ENCODE measurements around the gene APBB3. TPM values are rescaled to one million over a fixed set of nuclear protein-coding genes. Genes with fewer than 3 reads are reported as not detected.

The APBB3 gene
- total and polyA plus RNA-seq, 9 of the 15 experiments (the other 6 are each of a cell fraction or from before 2014, with no cell fraction given) = 0.17 to 24.3 (median 9.5) TPM

Small RNAs within 50 kb of the gene (microRNA-seq; reads per million reads assigned to microRNA genes)
- 0.27 reads per million for gene MIR6831 (ENCODE audit: borderline microRNAs expressed)

Small RNAs within 50 kb of the gene (small RNA-seq; reads per million reads assigned to genes)
- not detected for gene RF00279
- not detected for gene RF00443

Other genes with a start within 250 kb of the APBB3 start
Only the 7 nearest of the 19 such genes appear.
- gene EIF4EBP3, start 16.9 kb downstream of the APBB3 start, total RNA-seq (2014; rRNA removed) = 1.3 and 2.3 TPM in 2 replicates
- gene EIF4EBP3, start 16.9 kb downstream of the APBB3 start, total RNA-seq (2014; rRNA removed; fragmentation: Illumina TruSeq; extraction: Trizol) = 2.5 and 3.8 TPM in 2 replicates
- 0.72 and 1.3 TPM in 2 replicates for gene EIF4EBP3, start 16.9 kb downstream of the APBB3 start, total RNA-seq (2015; rRNA removed; fragmentation: Illumina TruSeq; extraction: Trizol)
- gene EIF4EBP3, start 16.9 kb downstream of the APBB3 start, total RNA-seq (2021) = 5.7 and 7.7 TPM in 2 replicates
- 3.1 and 4.7 TPM in 2 replicates for gene EIF4EBP3, start 16.9 kb downstream of the APBB3 start, polyA plus RNA-seq (2011; rRNA removed)
- 3.1 and 4.1 TPM in 2 replicates for gene EIF4EBP3, start 16.9 kb downstream of the APBB3 start, polyA plus RNA-seq (2014; fragmentation: Illumina TruSeq; extraction: Trizol)
- gene EIF4EBP3, start 16.9 kb downstream of the APBB3 start, polyA plus RNA-seq (2014; fragmentation: Nextera tagmentation; extraction: Ambion mirVana) = 1 to 10 TPM; 5.0 to 7.5 TPM
- gene EIF4EBP3, start 16.9 kb downstream of the APBB3 start, polyA plus RNA-seq (2014; rRNA removed) = 3.4 and 4.0 TPM in 2 replicates
- 45.0 and 58.1 TPM in 2 replicates for gene SRA1, start 7.1 kb downstream of the APBB3 start, total RNA-seq (2014; rRNA removed)
- 31.6 and 31.8 TPM in 2 replicates for gene SRA1, start 7.1 kb downstream of the APBB3 start, total RNA-seq (2014; rRNA removed; fragmentation: Illumina TruSeq; extraction: Trizol)
- gene SRA1, start 7.1 kb downstream of the APBB3 start, total RNA-seq (2015; rRNA removed; fragmentation: Illumina TruSeq; extraction: Trizol) = 30.5 and 35.2 TPM in 2 replicates
- 45.8 and 47.4 TPM in 2 replicates for gene SRA1, start 7.1 kb downstream of the APBB3 start, total RNA-seq (2021)
- gene SRA1, start 7.1 kb downstream of the APBB3 start, polyA plus RNA-seq (2011; rRNA removed) = 38.8 and 41.3 TPM in 2 replicates
- 43.6 and 49.5 TPM in 2 replicates for gene SRA1, start 7.1 kb downstream of the APBB3 start, polyA plus RNA-seq (2014; fragmentation: Illumina TruSeq; extraction: Trizol)
- 10 to 100 TPM; 24.1 to 33.6 TPM for gene SRA1, start 7.1 kb downstream of the APBB3 start, polyA plus RNA-seq (2014; fragmentation: Nextera tagmentation; extraction: Ambion mirVana)
- 44.4 and 50.8 TPM in 2 replicates for gene SRA1, start 7.1 kb downstream of the APBB3 start, polyA plus RNA-seq (2014; rRNA removed)
- gene SLC35A4, start 230 bp upstream of the APBB3 start, total RNA-seq (2014; rRNA removed) = 21.8 and 37.3 TPM in 2 replicates
- gene SLC35A4, start 230 bp upstream of the APBB3 start, total RNA-seq (2014; rRNA removed; fragmentation: Illumina TruSeq; extraction: Trizol) = 23.8 and 26.1 TPM in 2 replicates
- 23.9 and 24.8 TPM in 2 replicates for gene SLC35A4, start 230 bp upstream of the APBB3 start, total RNA-seq (2015; rRNA removed; fragmentation: Illumina TruSeq; extraction: Trizol)
- gene SLC35A4, start 230 bp upstream of the APBB3 start, total RNA-seq (2021) = 115 and 125 TPM in 2 replicates
- 110 and 134 TPM in 2 replicates for gene SLC35A4, start 230 bp upstream of the APBB3 start, polyA plus RNA-seq (2011; rRNA removed)
- 141 and 171 TPM in 2 replicates for gene SLC35A4, start 230 bp upstream of the APBB3 start, polyA plus RNA-seq (2014; fragmentation: Illumina TruSeq; extraction: Trizol)
- 10 to 100 TPM; 30.0 to 42.5 TPM for gene SLC35A4, start 230 bp upstream of the APBB3 start, polyA plus RNA-seq (2014; fragmentation: Nextera tagmentation; extraction: Ambion mirVana)
- 62.2 and 69.6 TPM in 2 replicates for gene SLC35A4, start 230 bp upstream of the APBB3 start, polyA plus RNA-seq (2014; rRNA removed)
- 0.09 TPM in 1 of 2 replicates, not detected in the other for gene CD14, start 68.6 kb upstream of the APBB3 start, total RNA-seq (2014; rRNA removed)
- 0.07 TPM in 1 of 2 replicates, not detected in the other for gene CD14, start 68.6 kb upstream of the APBB3 start, total RNA-seq (2014; rRNA removed; fragmentation: Illumina TruSeq; extraction: Trizol)
- 0.14 and 0.15 TPM in 2 replicates for gene CD14, start 68.6 kb upstream of the APBB3 start, total RNA-seq (2015; rRNA removed; fragmentation: Illumina TruSeq; extraction: Trizol)
- 0.31 and 0.47 TPM in 2 replicates for gene CD14, start 68.6 kb upstream of the APBB3 start, total RNA-seq (2021)
- 0.13 and 0.23 TPM in 2 replicates for gene CD14, start 68.6 kb upstream of the APBB3 start, polyA plus RNA-seq (2011; rRNA removed)
- not detected in 2 replicates for gene CD14, start 68.6 kb upstream of the APBB3 start, polyA plus RNA-seq (2014; fragmentation: Illumina TruSeq; extraction: Trizol)
- under 1 TPM in 1 of 2 experiments, not detected in 1; 0.15 TPM for gene CD14, start 68.6 kb upstream of the APBB3 start, polyA plus RNA-seq (2014; fragmentation: Nextera tagmentation; extraction: Ambion mirVana)
- gene CD14, start 68.6 kb upstream of the APBB3 start, polyA plus RNA-seq (2014; rRNA removed) = 0.32 and 1.0 TPM in 2 replicates
- 21.4 and 32.9 TPM in 2 replicates for gene TMCO6, start 74.9 kb upstream of the APBB3 start, total RNA-seq (2014; rRNA removed)
- gene TMCO6, start 74.9 kb upstream of the APBB3 start, total RNA-seq (2014; rRNA removed; fragmentation: Illumina TruSeq; extraction: Trizol) = 8.3 and 10.3 TPM in 2 replicates
- 10.6 and 11.5 TPM in 2 replicates for gene TMCO6, start 74.9 kb upstream of the APBB3 start, total RNA-seq (2015; rRNA removed; fragmentation: Illumina TruSeq; extraction: Trizol)
- gene TMCO6, start 74.9 kb upstream of the APBB3 start, total RNA-seq (2021) = 23.5 and 24.4 TPM in 2 replicates
- 26.9 and 28.5 TPM in 2 replicates for gene TMCO6, start 74.9 kb upstream of the APBB3 start, polyA plus RNA-seq (2011; rRNA removed)
- 16.7 and 18.0 TPM in 2 replicates for gene TMCO6, start 74.9 kb upstream of the APBB3 start, polyA plus RNA-seq (2014; fragmentation: Illumina TruSeq; extraction: Trizol)
- gene TMCO6, start 74.9 kb upstream of the APBB3 start, polyA plus RNA-seq (2014; fragmentation: Nextera tagmentation; extraction: Ambion mirVana) = 1 to 10 TPM; 3.4 to 5.1 TPM
- 32.5 and 46.4 TPM in 2 replicates for gene TMCO6, start 74.9 kb upstream of the APBB3 start, polyA plus RNA-seq (2014; rRNA removed)
- 136 and 209 TPM in 2 replicates for gene NDUFA2, start 83.0 kb upstream of the APBB3 start, total RNA-seq (2014; rRNA removed)
- gene NDUFA2, start 83.0 kb upstream of the APBB3 start, total RNA-seq (2014; rRNA removed; fragmentation: Illumina TruSeq; extraction: Trizol) = 63.3 and 69.1 TPM in 2 replicates
- gene NDUFA2, start 83.0 kb upstream of the APBB3 start, total RNA-seq (2015; rRNA removed; fragmentation: Illumina TruSeq; extraction: Trizol) = 103 and 105 TPM in 2 replicates
- gene NDUFA2, start 83.0 kb upstream of the APBB3 start, total RNA-seq (2021) = 120 and 125 TPM in 2 replicates
- gene NDUFA2, start 83.0 kb upstream of the APBB3 start, polyA plus RNA-seq (2011; rRNA removed) = 184 and 187 TPM in 2 replicates
- 77.4 and 113 TPM in 2 replicates for gene NDUFA2, start 83.0 kb upstream of the APBB3 start, polyA plus RNA-seq (2014; fragmentation: Illumina TruSeq; extraction: Trizol)
- 100 to 1,000 TPM; 480 to 497 TPM for gene NDUFA2, start 83.0 kb upstream of the APBB3 start, polyA plus RNA-seq (2014; fragmentation: Nextera tagmentation; extraction: Ambion mirVana)
- 209 and 284 TPM in 2 replicates for gene NDUFA2, start 83.0 kb upstream of the APBB3 start, polyA plus RNA-seq (2014; rRNA removed)
- gene IK, start 83.2 kb upstream of the APBB3 start, total RNA-seq (2014; rRNA removed) = 150 and 170 TPM in 2 replicates
- 138 and 149 TPM in 2 replicates for gene IK, start 83.2 kb upstream of the APBB3 start, total RNA-seq (2014; rRNA removed; fragmentation: Illumina TruSeq; extraction: Trizol)
- 158 and 164 TPM in 2 replicates for gene IK, start 83.2 kb upstream of the APBB3 start, total RNA-seq (2015; rRNA removed; fragmentation: Illumina TruSeq; extraction: Trizol)
- 81.9 and 93.0 TPM in 2 replicates for gene IK, start 83.2 kb upstream of the APBB3 start, total RNA-seq (2021)
- gene IK, start 83.2 kb upstream of the APBB3 start, polyA plus RNA-seq (2011; rRNA removed) = 107 and 140 TPM in 2 replicates
- 187 and 203 TPM in 2 replicates for gene IK, start 83.2 kb upstream of the APBB3 start, polyA plus RNA-seq (2014; fragmentation: Illumina TruSeq; extraction: Trizol)
- 100 to 1,000 TPM in 1 of 2 experiments, 10 to 100 TPM in 1; 89.2 to 182 TPM for gene IK, start 83.2 kb upstream of the APBB3 start, polyA plus RNA-seq (2014; fragmentation: Nextera tagmentation; extraction: Ambion mirVana)
- gene IK, start 83.2 kb upstream of the APBB3 start, polyA plus RNA-seq (2014; rRNA removed) = 137 and 176 TPM in 2 replicates

All from K562 (cell line).